GM23338 (cell line): ENCODE data around the gene ADA. TPM values are rescaled to one million over a fixed set of nuclear protein-coding genes. Genes with fewer than 3 reads are reported as not detected.

Experiments
- ATAC-seq: fragments of 200-7000 bp; cut with Tn5 transposase; 3 replicates; pipeline ENCODE4 v1.9.1; 2020
- DNase-seq: peaks from one replicate; pipeline ENCODE4 v3.0.0-alpha.2; 2015; ENCODE audit warnings: low spot score
- H2AFZ ChIP-seq: fragments of 200-600 bp; sonication (generic); 2 replicates; pipeline ENCODE4 v1.8.0; 2016; ENCODE audit warnings: antibody characterized with exemption, mild to moderate bottlenecking, moderate library complexity
- H3F3A ChIP-seq: fragments of 200-600 bp; sonication (generic); replicated peaks from 2 replicates; pipeline ENCODE4 v1.8.0; 2017; ENCODE audit warnings: antibody characterized with exemption, mixed run types, low read depth
- H3K27ac ChIP-seq: fragments of 200-600 bp; sonication (generic); 2 replicates; pipeline ENCODE4 v1.6.1; 2016; ENCODE audit warnings: low read depth
- H3K27me3 ChIP-seq: fragments of 200-600 bp; sonication (generic); 2 replicates; pipeline ENCODE4 v1.8.0; 2016; ENCODE audit warnings: mild to moderate bottlenecking, mixed run types, moderate library complexity; ENCODE audit not compliant: insufficient read depth
- H3K36me3 ChIP-seq: fragments of 200-600 bp; sonication (generic); 2 replicates; pipeline ENCODE4 v1.8.0; 2016; ENCODE audit warnings: mild to moderate bottlenecking; ENCODE audit not compliant: insufficient read depth
- H3K4me1 ChIP-seq: fragments of 200-600 bp; sonication (generic); 2 replicates; pipeline ENCODE4 v1.8.0; 2016; ENCODE audit warnings: mild to moderate bottlenecking, moderate library complexity; ENCODE audit not compliant: insufficient read depth
- H3K4me2 ChIP-seq: fragments of 200-600 bp; sonication (generic); 2 replicates; pipeline ENCODE4 v1.7.1; 2017; ENCODE audit warnings: mixed run types
- H3K4me3 ChIP-seq: fragments of 200-600 bp; sonication (generic); 2 replicates; pipeline ENCODE4 v1.6.1; 2016; ENCODE audit warnings: mixed run types
- H3K79me2 ChIP-seq: fragments of 200-600 bp; sonication (generic); replicated peaks from 2 replicates; pipeline ENCODE4 v1.8.0; 2017; ENCODE audit warnings: mild to moderate bottlenecking; ENCODE audit not compliant: insufficient read depth
- H3K9me2 ChIP-seq: fragments of 200-600 bp; sonication (generic); 2 replicates; pipeline ENCODE4 v1.8.0; 2017; ENCODE audit not compliant: insufficient read depth
- H4K20me1 ChIP-seq: fragments of 200-600 bp; sonication (generic); replicated peaks from 2 replicates; pipeline ENCODE4 v1.8.0; 2017; ENCODE audit warnings: mild to moderate bottlenecking; ENCODE audit not compliant: insufficient read depth
- H3K27ac Mint-ChIP-seq: 2 replicates; pipeline ENCODE4 v1.8.0; 2020; ENCODE audit warnings: inconsistent platforms, mild to moderate bottlenecking, moderate library complexity, mixed read lengths
- H3K27me3 Mint-ChIP-seq: 3 replicates; pipeline ENCODE4 v1.8.0; 2022; ENCODE audit warnings: low read depth, mild to moderate bottlenecking, moderate library complexity, mixed read lengths, inconsistent platforms; ENCODE audit not compliant: insufficient read depth, poor library complexity
- H3K36me3 Mint-ChIP-seq: 3 replicates; pipeline ENCODE4 v1.8.0; 2021; ENCODE audit warnings: low read depth, mild to moderate bottlenecking, inconsistent platforms, moderate library complexity, mixed read lengths
- H3K4me1 Mint-ChIP-seq: 3 replicates; pipeline ENCODE4 v1.8.0; 2020; ENCODE audit warnings: mild to moderate bottlenecking, inconsistent platforms, mixed read lengths
- H3K4me3 Mint-ChIP-seq: 3 replicates; pipeline ENCODE4 v1.8.0; 2021; ENCODE audit warnings: moderate library complexity, mild to moderate bottlenecking, inconsistent platforms, mixed read lengths
- H3K9me3 Mint-ChIP-seq: 3 replicates; pipeline ENCODE4 v1.8.0; 2020; ENCODE audit warnings: moderate library complexity, mild to moderate bottlenecking, inconsistent platforms, mixed read lengths
- CTCF ChIP-seq, 2 experiments: fragments of 200-600 bp in 1 of 2; sonication (generic) in 1 of 2; conservative IDR thresholded peaks; 2 replicates each; pipeline versions ENCODE4 v1.5.1 to v1.6.1; 2016 to 2017; ENCODE audit warnings: antibody characterized with exemption in 2 of 2, low read depth in 2 of 2, mild to moderate bottlenecking in 2 of 2, moderate library complexity in 1 of 2
- EZH2 ChIP-seq: fragments of 200-600 bp; sonication (generic); IDR thresholded peaks from one replicate; pipeline ENCODE4 v1.8.0; 2017; ENCODE audit warnings: antibody characterized with exemption, mild to moderate bottlenecking, low read depth; ENCODE audit not compliant: unreplicated experiment
- NANOG ChIP-seq: IDR thresholded peaks from 2 replicates; pipeline ENCODE4 v1.6.1; 2016; ENCODE audit warnings: antibody characterized with exemption, borderline replicate concordance
- POLR2AphosphoS5 ChIP-seq: IDR thresholded peaks from 2 replicates; pipeline ENCODE4 v1.6.1; 2016; ENCODE audit warnings: antibody characterized with exemption, low read depth
- STAT1 ChIP-seq: IDR thresholded peaks from one replicate; pipeline ENCODE4 v1.6.1; 2016; ENCODE audit warnings: antibody characterized with exemption; ENCODE audit not compliant: unreplicated experiment
- ZNF462 ChIP-seq: fragments of 250-450 bp; sonication (Bioruptor Pico); IDR thresholded peaks from 2 replicates; pipeline ENCODE4 v1.5.0; 2020; ENCODE audit warnings: mild to moderate bottlenecking, moderate library complexity
- polyA plus RNA-seq: library from polyadenylated mRNA; unstranded; fragments of >200 nt; fragmentation: Nextera tagmentation; extraction: Ambion mirVana; gene quantifications from 2 replicates; pipeline ENCODE4 v1.2.1, GENCODE V29; 2016
- total RNA-seq: library from RNA; depleted of rRNA; stranded (reverse); fragments of >200 nt; shearing (Covaris generic); gene quantifications from 2 replicates; pipeline ENCODE4 v1.2.3, GENCODE V29; 2014

ADA gene
- total and polyA plus RNA-seq, 2 experiments from 2014 or later, result 15.8 to 16.2 TPM

- Mint-ChIP-seq H3K4me1 (peaks cover 24% of the 10 kb centered on the region), H3K27ac (no peak overlapping the region), H3K9me3 (no peaks in the 10 kb centered on the region), H3K27me3 (peaks cover 10% of the 10 kb centered on the region), H3K4me3 (no peak overlapping the region), H3K36me3 (no peaks in the 10 kb centered on the region)
- no peaks in the 10 kb centered on the region for H3K36me3 ChIP-seq
- H3F3A ChIP-seq, result no peaks in the 10 kb centered on the region
- no peaks in the 10 kb centered on the region for H3K9me2 ChIP-seq
- no peak for ATAC-seq
- H3K27me3 ChIP-seq, result no peaks in the 10 kb centered on the region
- no peak overlapping the region for H3K27ac ChIP-seq
- peaks cover 6% of the 10 kb centered on the region; the same call in 1 of the 2 replicates for H3K4me1 ChIP-seq
- no peaks in the 10 kb centered on the region for H4K20me1 ChIP-seq
- DNase-seq, result no peak
- H3K79me2 ChIP-seq, result no peaks in the 10 kb centered on the region
- no peak for TF ChIP-seq EZH2
- TF ChIP-seq STAT1, result no peak
- no peak for TF ChIP-seq ZNF462 (CRISPR knock-in tag)
- TF ChIP-seq NANOG, result no peak
- TF ChIP-seq CTCF (conservative IDR thresholded peaks at IDR 0.05; ENCODE audit: low read depth in 2 of 2), result no peak
- no peak for TF ChIP-seq POLR2AphosphoS5
- H3K4me3 ChIP-seq, result no peak overlapping the region
- H3K4me2 ChIP-seq, result no peak overlapping the region
- H2AFZ ChIP-seq, result no peak overlapping the region
These were observed 30.5 kb upstream of the ADA start for GRCh38 chr20:44681796-44682566.
